ENCODE results near the gene PNKD. TPM values are rescaled to one million over a fixed set of nuclear protein-coding genes. Genes with fewer than 3 reads are reported as not detected.
A peak's percentile ranks its signal among the peaks of the same experiment; 100 is the strongest.

Gene PNKD
- total and polyA plus RNA-seq, 2 of the 8 experiments (the other 6 are each of a cell fraction or from before 2014, with no cell fraction given): 43.9 to 65.4 TPM

DNA sequence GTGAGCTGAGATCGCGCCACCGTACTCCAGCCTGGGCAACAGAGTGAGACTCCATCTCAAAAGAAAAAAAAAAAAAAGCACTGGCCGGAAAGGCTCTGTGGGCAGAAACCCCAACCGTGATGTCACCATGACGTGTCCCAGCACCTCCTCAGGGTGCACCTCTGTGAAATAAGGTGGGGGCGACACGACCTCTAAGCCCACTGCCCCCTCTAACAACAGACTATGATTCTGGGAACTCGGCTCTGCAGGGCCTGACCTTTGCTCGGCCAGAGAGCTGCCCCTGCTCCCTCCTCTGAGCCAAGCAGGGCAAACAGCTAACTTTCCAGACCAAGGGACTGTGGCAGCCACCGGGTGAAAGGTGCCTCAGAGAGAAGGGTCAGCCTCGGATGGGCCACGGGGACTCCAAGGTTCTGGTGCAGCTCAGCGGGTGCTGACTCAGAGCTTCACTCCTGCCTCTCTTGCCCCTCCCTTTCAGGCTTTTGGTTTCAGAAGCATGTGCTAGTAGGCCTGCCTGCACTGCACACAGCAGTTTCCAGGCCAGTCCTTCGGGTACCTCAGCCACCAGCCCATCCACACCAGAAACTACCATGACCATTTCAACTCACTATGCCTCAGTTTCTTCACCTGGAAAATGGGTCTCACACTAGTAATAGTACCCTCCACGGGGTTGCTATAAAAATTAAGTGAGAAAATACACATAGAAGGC lies 13.9 kb downstream of the PNKD start:
- Histone ChIP-seq H3K4me1 (replicated peaks in 1 of 4; ENCODE audit: control insufficient read depth in 3 of 4, insufficient read depth in 4 of 4, low read length in 3 of 4) (peaks cover 5 to 11% (median 7%) of the 10 kb centered on the region in 4 experiments; a peak in 4 of 7 replicates), H3K14ac (ENCODE audit: insufficient read length) (no peak overlapping the region), H2BK12ac (ENCODE audit: low read depth, low read length) (0 out of 2 replicates have a peak overlapping the region, but pooled peaks have one; percentile 17), H3K18ac (ENCODE audit: extremely low read depth, low read length) (no peak overlapping the region), H3K79me1 (ENCODE audit: low read depth, low read length) (0 out of 2 replicates have a peak, but pooled peaks cover 8% of the 10 kb centered on the region), H3K4me3 (ENCODE audit: extremely low read depth in 1 of 4, insufficient read depth in 2 of 4, low read depth in 3 of 4, low read length in 4 of 4) (no peak overlapping the region), H2BK20ac (ENCODE audit: low read length) (no peak overlapping the region; the same call in 1 of the 2 replicates), H4K20me1 (replicated peaks in 1 of 2; ENCODE audit: control insufficient read depth in 1 of 2, insufficient read depth in 2 of 2, low read length in 2 of 2) (peaks cover 0 to 10% of the 10 kb centered on the region in 2 experiments), H3K4me2 (ENCODE audit: insufficient read depth in 1 of 2, low read depth in 2 of 2, low read length in 2 of 2) (no peak overlapping the region), H2AFZ (ENCODE audit: low read length) (no peak overlapping the region), H3K9ac (replicated peaks in 1 of 4; ENCODE audit: extremely low read depth in 1 of 4, low read depth in 3 of 4, low read length in 3 of 4) (no peak overlapping the region), H3K4ac (replicated peaks; ENCODE audit: insufficient read length, low read depth, low read length) (no peak overlapping the region), H3K36me3 (ENCODE audit: control insufficient read depth in 2 of 4, insufficient read depth in 4 of 4, low read length in 3 of 4) (no peaks in the 10 kb centered on the region; a peak in 2 of 8 replicates), H2BK5ac (ENCODE audit: low read depth, low read length) (no peak overlapping the region), H3K27ac (ENCODE audit: low read depth, low read length) (no peak overlapping the region), H4K5ac (ENCODE audit: insufficient read length, low read depth, low read length) (no peak overlapping the region), H3K56ac (replicated peaks; ENCODE audit: insufficient read length, low read depth, low read length) (no peak overlapping the region), H3K9me3 (ENCODE audit: insufficient read depth in 2 of 2, low read depth in 1 of 2, low read length in 1 of 2) (no peaks in the 10 kb centered on the region), H2BK15ac (ENCODE audit: low read length) (no peak overlapping the region), H2AK5ac (ENCODE audit: low read depth, low read length) (no peak overlapping the region), H3K23me2 (ENCODE audit: low read depth, low read length) (no peaks in the 10 kb centered on the region; the same call in 1 of the 2 replicates), H3K27me3 (replicated peaks in 1 of 4; ENCODE audit: control insufficient read depth in 3 of 4, extremely low read depth in 1 of 4, insufficient read depth in 3 of 4, low read length in 3 of 4) (no peaks in the 10 kb centered on the region), H4K8ac (ENCODE audit: extremely low read depth, insufficient read depth, low read length) (no peak overlapping the region), H3K23ac (ENCODE audit: insufficient read length) (no peak overlapping the region), H2BK120ac (replicated peaks; ENCODE audit: low read depth, low read length) (no peak overlapping the region), H4K91ac (replicated peaks; ENCODE audit: insufficient read length, low read length) (no peak overlapping the region), H3K79me2 (ENCODE audit: control insufficient read depth in 1 of 2, insufficient read depth in 2 of 2, low read length in 2 of 2) (no peaks in the 10 kb centered on the region)
- ChIA-PET POLR2A (ENCODE audit: partially characterized antibody) (interaction anchor here (1.0 to 4.0 kb wide), 2 partner anchors 9 to 13 kb away, joined by 5 to 22 read pairs; no protein-coding TSS in a partner anchor), CTCF (ENCODE audit: partially characterized antibody) (interaction anchor here (1.1 to 9.2 kb wide), 2 partner anchors 11 to 17 kb away, joined by 3 to 131 read pairs; partner anchors contain the start of genes AAMP and PNKD)
- FAIRE-seq (no peak), DNase-seq (ENCODE audit: low read depth in 1 of 2, low spot score in 2 of 2) (no peak)
- 90% methylated on average over 12 of the region's 16 CpGs; no CpG with 5 or more reads in 1 of the 2 experiments for WGBS, 2 experiments (ENCODE audit: extremely low coverage in 1 of 2, insufficient coverage in 1 of 2, insufficient read length in 1 of 2, insufficient replicate concordance in 2 of 2, low coverage in 1 of 2, low lambda C conversion rate in 2 of 2, missing lambda C conversion rate in 1 of 2)
- no peak for TF ChIP-seq RFX5 (IDR thresholded peaks at IDR 0.05; ENCODE audit: borderline replicate concordance, low read depth, low read length)
